B cell (primary cell): ENCODE data around the gene RBBP9. TPM values are rescaled to one million over a fixed set of nuclear protein-coding genes. Genes with fewer than 3 reads are reported as not detected.

ENCODE experiments used
- ATAC-seq: fragments of 200-7000 bp; cut with Tn5 transposase; one replicate; pipeline ENCODE4 v1.10.0; 2021; ENCODE audit warnings: low read depth, mild to moderate bottlenecking, moderate number of reproducible peaks, moderate library complexity
- CTCF ChIA-PET: fragments of 350-600 bp; sonication (Branson Sonifier 250); formaldehyde crosslinking; loops from one replicate; lab custom pipeline; 2021; ENCODE audit warnings: antibody characterized with exemption, inconsistent platforms; lab: Charles Lee
- POLR2A ChIA-PET: fragments of 350-600 bp; sonication (Branson Sonifier 250); formaldehyde crosslinking; loops from one replicate; lab custom pipeline; 2021; ENCODE audit warnings: antibody characterized with exemption; lab: Charles Lee
- DNase-seq: peaks from one replicate; pipeline ENCODE4 v3.0.0; 2013
- H2AFZ ChIP-seq: 2 replicates; pipeline ENCODE4 v1.6.1; 2012; ENCODE audit warnings: mild to moderate bottlenecking, low read depth, low read length; ENCODE audit not compliant: insufficient read depth, poor library complexity, severe bottlenecking
- H3K27ac ChIP-seq, 2 donors: 1 replicate in 1 of 2; 2 replicates in 1 of 2; pipeline ENCODE4 v1.5.1; 2012 to 2013; ENCODE audit warnings: low read length in 2 of 2, mild to moderate bottlenecking in 2 of 2, moderate library complexity in 1 of 2
- H3K27me3 ChIP-seq, 4 experiments: fragments of 200-600 bp in 1 of 4; sonication (generic) in 1 of 4; replicated peaks in 1 of 4; 1 replicate in 2 of 4; 2 replicates in 2 of 4; pipeline versions ENCODE4 v1.6.1 to v1.7.0; 2013 to 2016; ENCODE audit warnings: low read length in 3 of 4, mild to moderate bottlenecking in 2 of 4, mixed read lengths in 1 of 4, moderate library complexity in 1 of 4; ENCODE audit not compliant: insufficient read depth in 4 of 4, control insufficient read depth in 3 of 4; ENCODE audit errors: control extremely low read depth in 1 of 4
- H3K36me3 ChIP-seq, 2 experiments: replicated peaks in 1 of 2; 1 replicate in 1 of 2; 2 replicates in 1 of 2; pipeline versions ENCODE4 v1.6.1 to v1.7.1; 2013; ENCODE audit warnings: low read length in 1 of 2; ENCODE audit not compliant: insufficient read depth in 2 of 2, control insufficient read depth in 1 of 2; ENCODE audit errors: control extremely low read depth in 1 of 2, extremely low read depth in 1 of 2
- H3K4me1 ChIP-seq, 2 donors: fragments of 200-600 bp in 1 of 2; sonication (generic) in 1 of 2; 1 replicate in 1 of 2; 2 replicates in 1 of 2; pipeline versions ENCODE4 v1.5.1 to v1.6.1; 2013 to 2017; ENCODE audit warnings: low read length in 2 of 2; ENCODE audit not compliant: control insufficient read depth in 2 of 2, insufficient read depth in 2 of 2
- H3K4me2 ChIP-seq: replicated peaks from 2 replicates; pipeline ENCODE3; 2012; ENCODE audit warnings: mild to moderate bottlenecking, low read depth, low read length; ENCODE audit not compliant: poor library complexity, severe bottlenecking
- H3K4me3 ChIP-seq, 5 experiments: fragments of 200-600 bp in 1 of 5; sonication (generic) in 1 of 5; 1 replicate in 3 of 5; 2 replicates in 2 of 5; pipeline versions ENCODE4 v1.5.1 to v1.7.0; 2011 to 2016; ENCODE audit warnings: low read length in 4 of 5, mild to moderate bottlenecking in 4 of 5, low read depth in 2 of 5, control low read depth in 1 of 5, moderate library complexity in 1 of 5; ENCODE audit not compliant: insufficient read depth in 1 of 5; ENCODE audit errors: control extremely low read depth in 1 of 5, extremely low read depth in 1 of 5
- H3K79me2 ChIP-seq: fragments of 200-600 bp; sonication (generic); one replicate; pipeline ENCODE4 v1.6.0; 2016; ENCODE audit warnings: low read length; ENCODE audit not compliant: control insufficient read depth, insufficient read depth
- H3K9ac ChIP-seq: fragments of 200-600 bp; sonication (generic); 2 replicates; pipeline ENCODE4 v1.6.1; 2017; ENCODE audit warnings: mild to moderate bottlenecking, low read length, moderate library complexity
- H3K9me3 ChIP-seq, 3 donors: one replicate each; pipeline versions ENCODE4 v1.6.1 to v1.7.1; 2013; ENCODE audit warnings: low read length in 2 of 3; ENCODE audit not compliant: control insufficient read depth in 2 of 3, insufficient read depth in 1 of 3; ENCODE audit errors: control extremely low read depth in 1 of 3
- H4K20me1 ChIP-seq: 2 replicates; pipeline ENCODE4 v1.6.0; 2012; ENCODE audit warnings: mild to moderate bottlenecking, low read length; ENCODE audit not compliant: insufficient read depth, control insufficient read depth, poor library complexity, severe bottlenecking
- H3K27ac Mint-ChIP-seq: one replicate; pipeline ENCODE4 v1.8.0; 2021; ENCODE audit warnings: mixed read lengths
- H3K27me3 Mint-ChIP-seq: one replicate; pipeline ENCODE4 v1.8.0; 2021; ENCODE audit warnings: mixed read lengths
- H3K4me1 Mint-ChIP-seq: one replicate; pipeline ENCODE4 v1.8.0; 2021; ENCODE audit warnings: mixed read lengths
- H3K4me3 Mint-ChIP-seq: one replicate; pipeline ENCODE4 v1.8.0; 2021; ENCODE audit warnings: mixed read lengths
- H3K9me3 Mint-ChIP-seq: one replicate; pipeline ENCODE4 v1.8.0; 2022; ENCODE audit warnings: mixed read lengths; ENCODE audit not compliant: insufficient read depth
- EZH2 ChIP-seq: IDR thresholded peaks from 2 replicates; pipeline ENCODE4 v1.6.1; 2012; ENCODE audit warnings: borderline replicate concordance, low read depth, mild to moderate bottlenecking, moderate library complexity, low read length; ENCODE audit not compliant: insufficient read depth, poor library complexity, severe bottlenecking
- WGBS: methylation state at CpG from one replicate; pipeline ENCODE4 v1.1.5; 2013; ENCODE audit warnings: missing lambda C conversion rate; ENCODE audit not compliant: insufficient coverage; 5-methylcytosine and 5-hydroxymethylcytosine counted together
- intact Hi-C: fragments of 100-400 bp; cut with micrococcal nuclease; formaldehyde crosslinking; loops from one replicate; pipeline ENCODE4 v1.10.0; 2022
- polyA plus RNA-seq: library from polyadenylated mRNA; depleted of rRNA; stranded (reverse); fragments of >200 nt; gene quantifications from 2 replicates; pipeline ENCODE4 v1.2.3, GENCODE V29; 2012
- total RNA-seq, 2 donors: library from RNA; stranded (reverse); fragments of 120-200 nt in 1 of 2; gene quantifications; 1 replicate in 1 of 2; 2 replicates in 1 of 2; pipeline versions ENCODE4 v1.2.3 to v1.2.4, GENCODE V29; 2013 to 2022
- TF ChIP-seq, protein P1 (sequence below): fragments of 200-600 bp; IDR thresholded peaks from one replicate; pipeline ENCODE4 v1.8.0; 2022; ENCODE audit warnings: antibody characterized with exemption, mild to moderate bottlenecking

Gene RBBP9
- total and polyA plus RNA-seq, 2 donors (not counting 1 experiment from before 2014, with no cell fraction given) = 3.7 to 10.2 TPM

DNA sequence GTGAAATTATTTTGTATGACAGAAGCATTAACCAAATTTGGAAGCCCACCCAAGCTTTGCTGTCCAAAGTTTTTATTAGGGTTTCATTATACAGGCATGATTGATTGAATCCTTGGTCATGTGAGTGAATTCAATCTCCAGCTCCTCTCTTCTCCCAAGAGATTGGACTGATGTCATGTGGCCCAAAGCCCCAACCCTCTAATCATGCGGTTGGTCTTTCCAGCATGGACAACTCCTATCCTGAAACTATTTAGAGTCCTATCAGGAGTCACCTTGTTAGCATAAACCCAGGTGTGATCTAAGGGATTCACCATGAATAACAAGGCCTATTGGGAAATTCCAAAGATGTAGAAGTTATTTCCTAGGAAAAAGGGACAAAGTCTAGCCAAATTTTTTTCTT lies 19.2 kb downstream of the RBBP9 start:
- Mint-ChIP-seq H3K4me3 (no peak overlapping the region), H3K27ac (no peak overlapping the region), H3K9me3 (no peaks in the 10 kb centered on the region), H3K4me1 (no peaks in the 10 kb centered on the region), H3K27me3 (no peaks in the 10 kb centered on the region)
- ATAC-seq (no peak), DNase-seq (no peak)
- no CpG with 5 or more reads among the region's 1 CpG for WGBS
- Histone ChIP-seq H3K4me1 (no peaks in the 10 kb centered on the region), H3K9me3 (no peaks in the 10 kb centered on the region), H3K27ac (no peak overlapping the region), H3K9ac (no peak overlapping the region), H4K20me1 (no peaks in the 10 kb centered on the region), H3K27me3 (no peaks in the 10 kb centered on the region), H3K4me2 (no peak overlapping the region), H3K79me2 (no peaks in the 10 kb centered on the region), H2AFZ (no peak overlapping the region), H3K36me3 (peaks cover 13 to 40% of the 10 kb centered on the region in 2 experiments), H3K4me3 (no peak overlapping the region)
- CTCF ChIA-PET = no interaction called here
- POLR2A ChIA-PET = no interaction called here
- TF ChIP-seq EZH2 = no peak
- TF ChIP-seq, protein P1, sequence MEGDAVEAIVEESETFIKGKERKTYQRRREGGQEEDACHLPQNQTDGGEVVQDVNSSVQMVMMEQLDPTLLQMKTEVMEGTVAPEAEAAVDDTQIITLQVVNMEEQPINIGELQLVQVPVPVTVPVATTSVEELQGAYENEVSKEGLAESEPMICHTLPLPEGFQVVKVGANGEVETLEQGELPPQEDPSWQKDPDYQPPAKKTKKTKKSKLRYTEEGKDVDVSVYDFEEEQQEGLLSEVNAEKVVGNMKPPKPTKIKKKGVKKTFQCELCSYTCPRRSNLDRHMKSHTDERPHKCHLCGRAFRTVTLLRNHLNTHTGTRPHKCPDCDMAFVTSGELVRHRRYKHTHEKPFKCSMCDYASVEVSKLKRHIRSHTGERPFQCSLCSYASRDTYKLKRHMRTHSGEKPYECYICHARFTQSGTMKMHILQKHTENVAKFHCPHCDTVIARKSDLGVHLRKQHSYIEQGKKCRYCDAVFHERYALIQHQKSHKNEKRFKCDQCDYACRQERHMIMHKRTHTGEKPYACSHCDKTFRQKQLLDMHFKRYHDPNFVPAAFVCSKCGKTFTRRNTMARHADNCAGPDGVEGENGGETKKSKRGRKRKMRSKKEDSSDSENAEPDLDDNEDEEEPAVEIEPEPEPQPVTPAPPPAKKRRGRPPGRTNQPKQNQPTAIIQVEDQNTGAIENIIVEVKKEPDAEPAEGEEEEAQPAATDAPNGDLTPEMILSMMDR = no peak
- intact Hi-C loops = no loop called here

DNA sequence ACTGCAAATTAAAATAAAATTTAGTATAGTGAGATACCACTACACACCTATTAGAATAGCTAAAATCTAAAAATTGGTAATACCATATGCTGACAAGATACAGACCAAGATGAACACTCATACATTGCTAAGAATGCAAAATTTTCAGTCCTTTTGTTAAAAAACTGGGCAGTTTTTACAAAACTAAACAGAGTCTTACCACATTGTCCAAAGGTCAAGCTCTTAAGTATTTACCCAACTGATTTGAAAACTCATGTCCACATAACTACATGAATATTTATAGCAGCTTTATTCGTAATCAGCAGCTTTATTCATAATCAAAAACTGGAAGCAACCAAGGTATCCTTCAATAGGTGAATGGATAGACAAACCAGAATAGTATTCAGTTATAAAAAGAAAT lies 19.8 kb downstream of the RBBP9 start:
- Mint-ChIP-seq H3K4me3 (no peak overlapping the region), H3K9me3 (no peaks in the 10 kb centered on the region), H3K27me3 (no peaks in the 10 kb centered on the region), H3K27ac (no peak overlapping the region), H3K4me1 (no peaks in the 10 kb centered on the region)
- intact Hi-C loops = no loop called here
- H3K27me3 ChIP-seq = no peaks in the 10 kb centered on the region
- H3K9ac ChIP-seq = no peak overlapping the region
- no peak for DNase-seq
- H3K9me3 ChIP-seq = no peaks in the 10 kb centered on the region
- H3K4me3 ChIP-seq = no peak overlapping the region
- no peak for ATAC-seq
- TF ChIP-seq, protein P1 = no peak
- TF ChIP-seq EZH2 = no peak
- no peaks in the 10 kb centered on the region for H4K20me1 ChIP-seq
- H3K27ac ChIP-seq = no peak overlapping the region
- ChIA-PET POLR2A (no interaction called here), CTCF (interaction anchor here (0.6 kb wide), 1 partner anchor 1534 kb away, joined by 3 read pairs; no protein-coding TSS in a partner anchor)
- peaks cover under 1% of the 10 kb centered on the region for H3K79me2 ChIP-seq
- H3K4me1 ChIP-seq = no peaks in the 10 kb centered on the region
- H2AFZ ChIP-seq = no peak overlapping the region
- peaks cover 13 to 34% of the 10 kb centered on the region in 2 experiments for H3K36me3 ChIP-seq
- no CpG with 5 or more reads among the region's 1 CpG for WGBS
- no peak overlapping the region for H3K4me2 ChIP-seq
